GM12875 (cell line): Measurements from ENCODE around the gene ADCY4.

ENCODE experiments used
- H3K4me3 ChIP-seq: one replicate; pipeline ENCODE4 v1.5.1; 2011; ENCODE audit warnings: low read depth, low read length, control low read depth
- CTCF ChIP-seq: IDR thresholded peaks from 2 replicates; pipeline ENCODE4 v1.5.1; 2011; ENCODE audit warnings: low read depth, mild to moderate bottlenecking, control low read depth, inconsistent platforms, low read length, moderate library complexity, borderline replicate concordance; ENCODE audit not compliant: insufficient read depth

ADCY4 gene

DNA sequence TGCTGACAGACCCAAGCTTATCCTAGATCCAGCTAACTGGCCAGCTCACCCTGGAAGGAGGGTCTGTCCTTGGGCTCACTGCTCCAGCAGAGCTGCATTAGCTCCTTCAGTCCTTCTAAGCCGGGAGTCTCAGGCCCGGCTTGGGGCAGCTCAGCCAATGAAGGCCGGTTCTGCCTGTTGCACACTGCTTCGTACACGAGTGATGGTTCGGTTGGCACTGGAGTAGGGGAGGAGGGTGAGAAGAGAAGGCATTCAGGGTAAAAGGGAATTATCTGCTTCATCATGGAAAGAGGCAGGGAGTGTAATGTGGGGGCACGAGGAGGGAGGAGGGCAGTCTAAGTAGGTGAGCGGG, 2.9 kb upstream of the ADCY4 start:
- H3K4me3 ChIP-seq = no peak overlapping the region
- TF ChIP-seq CTCF = no peak

DNA sequence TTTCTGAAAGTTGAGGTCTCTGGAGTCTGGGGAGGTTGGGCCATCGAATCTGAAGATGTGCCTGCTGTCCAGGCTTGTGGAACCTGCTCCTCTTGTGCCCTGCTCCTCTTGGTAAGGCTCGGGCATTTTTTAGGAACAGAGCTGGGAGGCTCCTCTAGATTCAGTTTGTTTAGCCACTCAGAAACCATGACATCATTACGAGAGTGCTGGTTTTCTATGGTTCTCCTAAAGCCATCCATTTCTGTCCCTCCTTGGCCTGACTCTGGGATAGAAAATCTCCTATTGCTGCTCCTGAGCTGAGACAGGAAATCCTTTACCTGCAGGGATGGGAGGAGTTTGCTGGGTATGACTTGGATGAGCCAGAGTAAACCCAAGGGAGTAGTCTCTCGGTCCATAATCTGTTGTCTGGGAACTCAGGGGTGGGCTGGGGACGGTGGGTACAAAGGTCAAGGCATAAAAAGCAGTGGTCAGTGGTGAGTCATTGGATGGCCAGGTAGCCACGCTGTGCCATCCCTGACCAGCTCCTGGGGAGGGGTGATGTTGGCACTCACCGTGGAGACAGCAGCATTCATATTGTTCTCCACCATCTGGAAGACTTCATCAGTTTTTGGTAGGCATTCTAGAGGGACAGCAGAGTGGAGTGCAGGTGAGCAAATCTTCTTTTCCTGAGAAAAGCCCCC, 2.4 kb upstream of the ADCY4 start:
- no peak for TF ChIP-seq CTCF

DNA sequence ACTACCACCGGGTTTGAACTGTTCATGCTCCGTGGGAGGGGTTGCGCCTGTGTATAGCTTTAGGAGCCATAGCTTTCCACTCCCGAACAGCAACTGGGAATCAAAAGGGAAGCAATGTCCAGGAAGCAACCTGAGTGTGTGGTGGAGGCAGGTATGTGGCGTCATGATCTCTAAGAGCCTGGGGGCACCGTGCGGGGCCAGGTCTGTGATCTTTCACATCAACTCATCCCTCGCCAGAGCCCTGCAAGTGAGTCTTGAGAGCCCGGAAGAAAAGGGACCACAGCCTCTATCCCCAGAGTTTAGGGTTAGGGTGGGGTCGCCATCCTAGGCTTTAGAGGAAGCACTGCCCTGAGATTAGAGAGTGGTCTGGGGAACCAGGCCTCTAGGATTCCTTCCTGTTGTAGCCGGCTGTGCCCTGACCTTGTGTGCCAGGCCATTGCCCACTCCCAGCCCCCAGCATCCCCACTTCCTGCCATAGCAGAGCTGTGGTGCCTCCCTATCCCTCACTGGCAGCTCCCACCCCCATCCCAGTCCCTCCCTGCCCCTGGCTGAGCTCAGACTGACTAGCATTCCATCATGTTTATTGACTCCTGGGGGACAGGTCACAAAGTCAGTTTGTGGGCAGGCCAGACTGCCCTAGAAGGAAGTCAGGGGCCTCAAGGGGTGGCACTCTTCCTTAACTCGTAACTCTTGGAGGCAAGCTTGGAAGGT, 745 bp upstream of the ADCY4 start:
- TF ChIP-seq CTCF = no peak
- no peak overlapping the region for H3K4me3 ChIP-seq

More for the DNA sequence above, 2.4 kb upstream of the ADCY4 start:
- no peak overlapping the region for H3K4me3 ChIP-seq

GRCh38 chr14:24332268-24332993, 2.4 kb downstream of the ADCY4 start:
- H3K4me3 ChIP-seq = no peak overlapping the region
- peak; percentile 82 for TF ChIP-seq CTCF

DNA sequence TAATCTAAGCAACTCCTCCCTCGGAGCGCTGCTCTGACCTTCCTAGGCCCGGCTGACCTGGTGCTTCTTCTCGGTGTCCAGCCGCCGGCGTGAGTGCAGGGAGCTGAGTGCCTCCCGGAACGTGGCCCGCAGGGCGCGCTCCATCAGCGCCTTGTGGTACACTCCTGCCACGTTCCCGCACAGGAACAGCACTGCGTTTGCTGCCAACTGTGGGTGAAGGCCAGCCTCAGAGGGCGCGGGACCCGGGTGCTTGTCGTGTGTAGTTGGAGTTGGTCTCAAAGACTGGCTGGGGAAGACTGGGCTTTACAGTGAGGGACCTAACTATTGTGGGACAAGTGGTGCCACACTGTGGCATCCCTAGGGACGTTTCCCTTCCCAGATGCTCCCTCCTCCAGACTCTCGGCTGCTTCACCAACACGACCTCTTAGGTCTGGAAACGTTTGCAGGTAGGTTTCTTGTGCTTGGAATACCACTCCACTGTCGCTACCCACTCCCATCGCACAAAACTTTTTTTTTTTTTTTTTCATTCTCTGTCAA, 3.1 kb downstream of the ADCY4 start:
- no peak for TF ChIP-seq CTCF
- H3K4me3 ChIP-seq = no peak overlapping the region

GRCh38 chr14:24330973-24331674, 3.7 kb downstream of the ADCY4 start:
- no peak overlapping the region for H3K4me3 ChIP-seq
- no peak for TF ChIP-seq CTCF
